Left lobe of liver (tissue), 2 donors: ENCODE measurements around the gene SEC14L1. TPM values are rescaled to one million over a fixed set of nuclear protein-coding genes. Genes with fewer than 3 reads are reported as not detected.

Experiments
- ATAC-seq: fragments of 200-7000 bp; cut with Tn5 transposase; one replicate; pipeline ENCODE4 v1.9.1; 2020; ENCODE audit warnings: mild to moderate bottlenecking, moderate library complexity
- DNase-seq: peaks from one replicate; pipeline ENCODE4 v3.0.0-alpha.2; 2020; ENCODE audit warnings: low spot score
- total RNA-seq: library from RNA; stranded (reverse); gene quantifications from one replicate; pipeline ENCODE4 v1.2.1, GENCODE V29; 2021
- donor health status: DM: no; HTN: no; CAD: no; lungs with moderate emphysema.
- donor health status: DM: no; HTN: yes; CAD: no.

SEC14L1 gene
- total RNA-seq, 1 donor from 2014 or later: 20.1 TPM

DNA sequence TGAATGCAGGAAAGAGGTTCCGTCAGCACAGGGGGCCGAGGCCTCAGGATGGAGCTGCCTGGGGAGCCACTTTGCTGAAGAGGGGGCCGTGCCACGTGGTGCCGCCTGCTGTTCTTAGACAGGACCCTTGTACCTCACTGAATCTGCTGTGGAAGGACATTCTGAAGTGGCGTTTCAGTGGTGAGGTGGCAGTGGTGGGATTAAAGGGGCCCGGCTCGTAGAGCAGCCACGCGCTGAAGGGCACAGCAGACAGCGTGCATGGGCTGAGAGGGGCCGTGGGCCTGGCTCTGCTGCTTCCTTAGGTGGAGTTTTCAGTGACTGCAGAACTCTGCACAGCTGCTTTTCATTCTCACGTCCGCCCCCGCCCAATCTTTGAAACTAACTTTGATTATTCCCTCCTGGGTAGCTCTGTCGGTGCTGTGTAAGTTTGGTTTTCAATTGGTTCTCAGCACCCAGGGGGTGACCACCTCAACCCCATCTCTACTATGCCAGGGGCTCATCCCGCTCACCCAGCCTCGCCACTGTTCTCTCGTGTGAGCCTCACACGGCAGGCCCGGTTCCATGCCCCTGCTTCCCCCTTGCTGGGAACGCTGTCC, 70.3 kb downstream of the SEC14L1 start:
- ATAC-seq (no peak), DNase-seq (no peak)

DNA sequence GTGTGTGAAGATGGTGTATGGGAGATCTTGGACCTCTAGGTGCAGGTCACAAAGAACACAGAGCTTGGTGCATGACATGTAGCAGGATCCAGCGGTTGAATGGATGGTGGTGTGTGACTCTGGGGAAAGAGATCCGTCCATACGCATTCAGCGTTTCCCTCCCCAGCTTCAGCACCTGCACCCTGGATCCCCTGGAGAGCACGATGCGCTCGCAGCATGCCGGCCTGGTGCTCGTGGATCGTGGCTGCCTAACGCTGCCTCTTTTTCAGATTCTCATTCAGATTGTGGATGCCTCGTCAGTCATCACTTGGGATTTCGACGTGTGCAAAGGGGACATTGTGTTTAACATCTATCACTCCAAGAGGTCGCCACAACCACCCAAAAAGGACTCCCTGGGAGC, 70.9 kb downstream of the SEC14L1 start:
- ATAC-seq (no peak), DNase-seq (no peak)

DNA sequence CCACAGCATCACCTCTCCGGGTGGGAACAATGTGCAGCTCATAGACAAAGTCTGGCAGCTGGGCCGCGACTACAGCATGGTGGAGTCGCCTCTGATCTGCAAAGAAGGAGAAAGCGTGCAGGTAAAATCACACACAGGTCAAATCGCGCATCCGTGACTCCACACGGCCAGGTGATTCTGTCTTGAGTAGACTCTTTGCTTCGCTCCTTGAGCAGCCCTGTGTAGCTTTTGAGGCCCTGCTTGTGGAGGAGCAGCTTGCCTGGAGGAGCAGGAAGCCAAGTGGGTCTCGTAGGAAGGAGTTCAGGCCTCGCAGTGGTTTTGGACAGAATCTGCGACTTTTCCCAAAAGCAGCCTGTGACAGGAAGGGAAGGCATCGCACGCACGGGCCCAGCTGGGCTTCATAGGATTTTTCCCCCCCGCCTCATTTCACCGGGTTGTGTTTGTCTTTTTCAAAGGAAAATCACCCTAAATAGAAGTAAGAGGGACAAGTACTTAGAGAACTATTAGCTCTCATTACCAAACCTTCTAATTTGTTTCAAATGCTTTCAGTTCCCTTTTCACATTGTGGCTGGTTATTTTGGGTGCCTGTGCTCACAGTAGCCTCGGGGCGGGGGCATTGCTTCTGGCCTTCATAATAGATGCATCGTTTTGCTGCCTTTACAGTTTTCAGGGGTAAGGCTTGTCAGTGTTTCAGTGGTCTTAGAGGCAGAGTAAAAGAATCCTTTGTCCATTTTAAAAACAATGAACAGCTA, 71.5 kb downstream of the SEC14L1 start:
- ATAC-seq (no peak), DNase-seq (no peak)

DNA sequence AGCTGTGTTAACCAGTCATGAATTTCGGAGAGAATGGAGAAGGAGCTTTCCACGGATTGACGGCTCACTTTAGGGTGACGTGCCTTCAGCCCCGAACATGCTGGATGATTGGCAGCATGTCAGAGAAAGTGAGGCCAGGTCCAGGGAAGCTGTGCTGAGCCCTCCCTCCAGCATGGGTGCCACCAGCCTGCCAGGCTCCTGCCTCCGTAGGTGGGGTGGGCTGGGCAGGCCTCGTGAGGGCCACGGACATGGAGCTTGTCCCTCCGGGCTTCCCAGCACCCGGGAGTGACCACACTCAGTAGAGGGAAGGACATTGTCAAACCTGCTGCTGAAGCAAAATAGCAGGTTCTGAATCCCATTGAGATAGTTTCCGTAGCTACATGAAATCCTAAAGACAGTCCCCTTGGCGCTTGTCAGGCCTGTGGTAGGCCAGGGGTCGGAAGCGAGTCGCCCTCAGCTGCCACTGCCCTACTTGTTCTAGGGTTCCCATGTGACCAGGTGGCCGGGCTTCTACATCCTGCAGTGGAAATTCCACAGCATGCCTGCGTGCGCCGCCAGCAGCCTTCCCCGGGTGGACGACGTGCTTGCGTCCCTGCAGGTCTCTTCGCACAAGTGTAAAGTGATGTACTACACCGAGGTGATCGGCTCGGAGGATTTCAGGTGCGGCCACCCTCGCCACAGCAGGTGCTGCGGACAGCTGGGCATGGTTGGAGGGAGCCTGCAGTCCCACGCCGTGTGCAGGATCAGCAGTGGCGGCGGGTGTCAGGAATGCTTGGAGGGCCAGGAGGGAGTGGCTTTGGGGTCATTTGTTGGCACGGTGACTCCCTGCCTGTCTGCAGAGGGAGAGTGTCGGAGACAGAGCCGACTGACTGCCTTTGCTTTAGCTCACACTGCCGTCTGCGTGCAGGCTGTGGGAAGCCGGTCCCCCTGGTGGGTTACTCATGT, 72.3 kb downstream of the SEC14L1 start:
- DNase-seq (no peak), ATAC-seq (no peak)

DNA sequence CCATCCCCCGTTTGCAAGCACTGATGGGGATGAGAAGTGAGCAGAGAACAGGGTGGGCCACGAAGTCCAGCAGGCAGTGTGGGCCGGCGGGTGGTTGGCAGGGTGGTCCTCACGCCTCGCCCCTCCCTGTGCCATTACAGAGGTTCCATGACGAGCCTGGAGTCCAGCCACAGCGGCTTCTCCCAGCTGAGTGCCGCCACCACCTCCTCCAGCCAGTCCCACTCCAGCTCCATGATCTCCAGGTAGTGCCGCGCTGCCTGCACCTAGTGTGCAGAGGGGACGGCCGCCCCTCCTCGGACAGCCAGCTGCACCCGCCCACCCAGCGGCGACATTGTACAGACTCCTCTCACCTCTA, 73.0 kb downstream of the SEC14L1 start:
- DNase-seq (no peak), ATAC-seq (no peak)

DNA sequence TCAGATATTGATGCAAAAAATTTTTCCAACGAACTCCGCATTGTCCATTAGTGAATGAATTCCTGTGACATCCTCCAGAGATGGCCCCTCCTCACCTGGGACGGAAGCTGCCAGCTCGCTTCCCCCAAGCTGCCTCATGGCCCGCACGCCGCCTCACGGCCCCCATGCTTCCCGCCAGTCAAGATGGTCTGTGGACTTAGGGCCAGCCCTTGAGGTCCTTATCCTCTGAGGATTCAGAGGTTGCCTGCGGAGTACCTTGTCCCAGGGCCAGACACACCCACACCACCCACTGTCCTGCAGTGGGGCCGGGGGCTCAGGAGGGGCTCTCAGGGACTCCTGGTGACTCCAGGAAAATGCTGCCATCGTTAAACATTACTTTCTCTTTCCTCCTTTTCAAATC, 73.6 kb downstream of the SEC14L1 start:
- no peak for DNase-seq
- ATAC-seq: no peak

DNA sequence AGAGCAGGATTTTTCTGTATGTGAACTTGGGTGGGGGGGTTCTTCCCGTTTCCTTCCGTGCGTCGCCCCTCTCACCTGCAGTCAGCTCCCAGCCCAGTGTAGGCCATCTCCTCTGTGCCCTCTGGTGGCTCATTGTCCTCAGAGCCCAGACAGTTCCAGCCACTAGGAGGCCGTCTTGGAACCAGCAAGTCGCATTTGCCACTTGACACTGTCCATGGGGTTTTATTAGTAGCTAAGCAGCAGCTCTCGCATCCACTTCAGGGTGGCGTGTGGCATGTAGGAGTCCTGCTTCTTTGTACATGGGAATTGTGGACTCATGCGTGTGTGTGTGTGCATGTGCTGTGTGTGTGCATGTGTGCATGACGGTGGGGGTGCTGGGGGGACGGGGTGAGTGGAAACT, 74.0 kb downstream of the SEC14L1 start:
- ATAC-seq (peak; percentile 81), DNase-seq (no peak)

DNA sequence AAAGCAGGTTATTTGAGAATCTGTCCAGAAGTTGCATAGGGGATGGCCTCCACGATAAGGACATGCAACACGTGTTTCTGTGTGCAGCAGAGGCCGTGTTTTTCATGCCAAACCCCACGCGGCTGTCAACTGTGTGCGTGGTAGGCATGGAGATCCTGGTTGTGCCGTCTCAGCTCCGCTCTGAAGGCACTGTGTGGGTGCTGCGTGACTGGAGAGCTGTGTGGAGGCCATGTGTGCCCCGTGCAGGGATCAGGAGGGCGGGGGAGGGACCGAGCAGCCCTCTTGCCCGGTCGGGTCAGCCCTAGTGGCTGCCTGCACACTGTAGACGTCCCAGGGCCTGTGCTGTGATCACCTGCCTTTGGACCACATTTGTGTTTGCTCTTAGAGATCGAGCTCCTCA, 74.5 kb downstream of the SEC14L1 start:
- ATAC-seq: no peak

DNA sequence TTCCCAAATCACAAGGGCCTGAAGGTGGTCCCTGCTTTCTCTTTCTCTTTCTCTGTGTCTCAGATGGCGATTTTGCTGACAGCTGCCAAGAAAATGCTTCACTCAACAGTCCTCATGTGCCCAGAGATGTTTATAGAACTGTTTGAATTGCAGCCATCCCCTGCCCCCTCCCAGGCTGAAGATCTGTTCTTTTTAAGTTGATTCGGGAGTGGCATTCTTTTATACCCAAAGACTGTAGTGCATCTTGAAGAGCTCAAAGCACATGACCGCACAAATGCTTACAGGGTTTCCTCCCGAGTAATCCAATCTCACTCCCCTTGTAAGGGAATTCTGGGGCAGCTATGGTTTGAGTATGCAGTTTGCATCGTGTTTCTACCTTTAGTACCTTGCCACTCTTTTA, 75.7 kb downstream of the SEC14L1 start:
- no peak for DNase-seq

More for the DNA sequence above, 74.5 kb downstream of the SEC14L1 start:
- DNase-seq: no peak

DNA sequence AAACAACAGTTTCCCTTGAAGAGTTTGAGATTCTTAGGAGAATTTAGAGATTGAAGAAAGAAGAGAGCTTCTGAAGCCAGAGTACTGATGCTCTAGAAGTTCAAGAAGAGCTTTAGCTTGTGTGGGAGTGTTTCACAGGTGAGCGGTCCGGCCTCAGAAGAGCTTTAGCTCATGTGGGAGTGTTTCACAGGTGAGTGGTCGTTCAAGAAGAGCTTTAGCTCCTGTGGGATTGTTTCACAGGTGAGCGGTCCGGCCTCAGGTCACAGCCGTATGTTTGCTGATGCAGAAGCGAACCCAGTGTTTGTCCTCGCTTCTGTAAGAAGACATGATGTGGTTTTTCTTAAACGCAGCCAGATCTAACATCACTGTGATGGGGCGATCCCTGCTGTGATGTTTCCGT, 76.4 kb downstream of the SEC14L1 start:
- no peak for ATAC-seq
- DNase-seq: no peak

More for the DNA sequence above, 75.7 kb downstream of the SEC14L1 start:
- ATAC-seq: no peak

DNA sequence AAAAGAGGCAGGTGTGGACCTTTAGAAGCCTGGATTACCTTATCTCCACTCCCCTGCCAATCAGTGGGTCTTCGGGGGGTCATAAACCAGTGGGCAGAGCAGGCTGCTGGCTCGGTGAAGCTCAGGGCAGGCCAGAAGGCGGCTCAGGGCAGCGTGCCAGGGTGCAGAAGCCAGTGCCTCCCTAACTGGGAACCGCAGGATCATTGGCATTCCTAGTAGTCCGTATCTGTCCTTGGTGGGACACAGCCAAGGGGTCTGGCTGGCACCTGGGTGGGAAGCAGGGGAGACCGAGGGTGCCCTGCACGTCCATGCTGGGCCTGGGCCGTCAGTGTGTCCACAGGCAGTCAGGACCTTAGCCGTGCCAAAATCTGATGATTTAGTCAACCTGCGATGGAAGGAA, 76.8 kb downstream of the SEC14L1 start:
- DNase-seq: no peak
- ATAC-seq: no peak

DNA sequence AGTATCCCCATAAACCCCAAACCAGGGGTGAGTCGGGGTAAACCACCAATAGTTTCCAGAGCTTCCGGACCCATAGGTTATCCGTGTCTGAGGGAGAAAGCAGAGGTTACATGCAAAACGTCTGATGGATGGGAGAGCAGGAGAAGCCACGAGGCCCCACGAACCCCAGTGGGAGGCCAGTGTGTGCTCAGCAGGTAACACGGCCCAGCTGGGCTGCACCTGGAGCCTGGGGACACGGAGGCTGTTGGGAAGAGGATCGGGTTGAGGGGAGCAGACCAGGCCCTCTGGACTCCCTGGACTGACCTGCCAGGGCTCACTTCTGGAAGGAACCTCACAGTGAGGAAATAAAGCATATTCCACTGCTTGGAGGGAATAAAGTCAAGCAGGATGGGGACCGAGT, 78.1 kb downstream of the SEC14L1 start:
- DNase-seq (no peak), ATAC-seq (no peak)

DNA sequence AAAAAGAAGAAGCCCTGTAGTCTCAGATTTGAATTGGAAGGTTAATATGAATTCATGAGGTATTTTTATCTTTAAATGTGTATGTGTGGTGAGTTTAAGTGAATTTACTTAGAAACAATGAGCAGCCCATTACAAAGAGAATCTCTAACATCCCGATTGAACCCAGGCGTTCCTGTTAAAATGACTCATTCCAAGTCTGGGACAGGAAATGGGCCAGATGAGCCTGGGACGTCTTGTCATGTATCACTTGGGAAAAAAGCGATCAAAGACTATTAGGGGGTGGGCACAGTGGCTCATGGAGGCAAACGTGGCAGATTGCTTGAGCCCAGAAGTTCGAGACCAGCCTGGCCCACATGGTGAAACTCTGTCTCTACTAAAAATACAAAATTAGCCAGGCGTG, 81.6 kb downstream of the SEC14L1 start:
- no peak for ATAC-seq

DNA sequence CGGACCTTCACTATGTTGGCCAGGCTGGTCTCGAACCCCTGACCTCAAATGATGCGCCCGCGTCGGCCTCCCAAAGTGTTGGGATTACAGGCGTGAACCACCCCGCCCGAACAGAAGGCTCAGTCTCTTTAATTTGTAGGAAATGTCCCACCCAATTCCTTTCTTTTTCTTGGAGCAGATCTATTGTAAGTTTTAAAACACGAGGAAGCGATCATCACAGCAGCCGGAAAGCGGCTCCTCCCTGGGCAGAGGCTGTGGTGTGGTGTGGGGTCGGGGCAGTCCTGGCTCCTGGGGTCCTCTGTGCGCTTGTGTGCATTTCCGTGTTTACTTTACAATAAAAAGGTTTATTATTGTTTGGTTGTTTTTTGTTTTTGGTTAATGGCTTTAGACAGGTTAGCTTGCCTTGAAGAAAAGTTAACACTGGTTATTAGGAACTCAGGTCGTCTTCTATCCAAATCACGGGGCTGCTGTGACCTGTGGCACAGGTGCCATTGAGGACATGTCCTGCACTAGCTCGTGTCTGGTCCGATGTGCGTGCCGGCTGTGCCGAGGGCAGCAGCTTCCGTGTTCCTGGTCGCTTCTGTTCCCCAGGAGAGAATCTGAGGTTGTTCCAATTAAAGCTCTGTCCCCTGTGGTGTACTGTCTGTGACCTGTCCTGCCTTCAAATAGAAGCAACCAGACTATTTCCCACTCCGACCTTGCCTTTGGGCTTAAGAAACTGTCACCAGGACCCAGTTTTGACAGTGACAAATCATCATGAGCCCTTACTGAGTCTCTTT, 83.1 kb downstream of the SEC14L1 start:
- DNase-seq: no peak
- no peak for ATAC-seq

More for the DNA sequence above, 81.6 kb downstream of the SEC14L1 start:
- no peak for DNase-seq

DNA sequence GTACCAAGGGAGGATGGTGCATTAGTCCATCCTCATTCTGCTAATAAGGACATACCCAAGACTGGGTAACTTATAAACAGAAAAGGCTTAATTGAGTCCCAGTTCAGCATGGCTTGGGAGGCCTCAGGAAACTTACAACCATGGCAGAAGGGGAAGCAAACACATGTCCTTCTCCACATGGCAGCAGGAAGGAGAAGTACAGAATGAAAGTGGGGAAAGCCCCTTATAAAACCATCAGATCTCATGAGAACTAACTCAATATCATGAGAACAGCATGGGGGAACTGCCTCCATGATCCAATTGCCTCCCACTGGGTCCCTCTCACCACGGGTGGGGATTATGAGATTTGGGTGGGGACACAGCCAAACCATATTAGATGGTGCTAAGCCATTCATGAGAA, 84.5 kb downstream of the SEC14L1 start:
- ATAC-seq (no peak), DNase-seq (no peak)

DNA sequence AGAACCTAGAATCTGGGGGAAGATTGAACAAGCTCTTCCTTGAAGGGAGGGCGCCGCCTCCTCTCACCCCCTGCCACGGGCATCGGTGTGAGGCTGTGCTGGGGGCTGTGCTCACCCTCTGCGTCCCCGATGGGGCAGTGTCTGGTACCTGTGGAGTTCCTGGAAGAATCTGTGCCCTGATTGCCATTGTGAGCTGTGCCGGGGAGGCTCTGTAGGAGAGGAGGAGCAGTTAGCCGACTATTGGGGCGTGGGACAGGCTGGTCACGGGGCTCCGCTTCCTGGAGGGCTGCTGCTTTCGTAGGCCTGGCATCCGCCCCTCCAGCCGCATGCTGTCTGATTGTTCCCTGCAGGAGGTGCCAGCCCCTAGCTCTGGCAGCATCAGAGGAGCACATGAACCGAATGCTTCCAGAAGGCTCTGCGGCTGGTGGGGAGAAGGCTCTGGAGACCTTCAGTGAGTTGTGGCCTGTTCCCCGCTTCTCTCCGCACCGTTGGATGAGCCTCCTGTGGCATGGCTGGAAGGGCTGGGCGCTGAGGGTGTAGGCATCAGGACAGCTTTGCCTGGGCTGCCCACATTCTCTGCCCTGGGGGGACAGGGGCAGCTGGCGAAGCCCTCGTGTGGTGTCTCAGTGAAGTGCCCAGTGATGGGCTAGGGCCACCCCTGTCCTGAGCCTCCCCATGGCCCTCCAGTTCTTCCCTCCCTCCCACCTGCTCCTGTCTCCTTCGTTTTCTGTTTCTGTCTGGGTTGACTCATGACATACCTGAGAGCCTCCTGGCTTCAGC, 86.9 kb downstream of the SEC14L1 start:
- no peak for DNase-seq
- ATAC-seq: peak; percentile 41

DNA sequence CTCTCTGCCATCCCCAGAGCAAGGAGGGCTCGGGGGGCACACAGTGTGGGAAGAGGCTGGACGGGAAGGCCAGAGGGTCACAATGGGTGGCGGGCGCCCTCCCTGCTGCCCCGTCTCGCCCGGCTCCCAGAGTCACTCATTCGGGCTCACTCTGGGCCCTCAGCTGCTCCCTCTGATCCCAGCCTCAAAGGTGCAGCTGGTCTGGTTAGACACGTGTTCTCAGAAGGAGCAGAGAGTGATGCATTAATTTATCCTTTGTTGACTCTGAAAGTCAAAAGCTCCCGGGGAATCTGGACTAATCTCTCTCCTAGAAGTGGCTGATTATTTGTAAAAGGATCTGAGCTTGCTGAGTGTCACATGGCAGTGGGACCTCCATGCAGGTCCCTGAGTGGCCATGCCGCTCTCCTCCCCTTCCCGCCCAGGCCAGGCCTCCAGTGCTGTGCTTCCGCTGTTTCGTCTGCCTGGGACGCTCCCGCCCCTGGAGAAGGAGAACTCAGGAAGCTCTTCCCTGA, 87.5 kb downstream of the SEC14L1 start:
- peak; percentile 55 for ATAC-seq
- no peak for DNase-seq

DNA sequence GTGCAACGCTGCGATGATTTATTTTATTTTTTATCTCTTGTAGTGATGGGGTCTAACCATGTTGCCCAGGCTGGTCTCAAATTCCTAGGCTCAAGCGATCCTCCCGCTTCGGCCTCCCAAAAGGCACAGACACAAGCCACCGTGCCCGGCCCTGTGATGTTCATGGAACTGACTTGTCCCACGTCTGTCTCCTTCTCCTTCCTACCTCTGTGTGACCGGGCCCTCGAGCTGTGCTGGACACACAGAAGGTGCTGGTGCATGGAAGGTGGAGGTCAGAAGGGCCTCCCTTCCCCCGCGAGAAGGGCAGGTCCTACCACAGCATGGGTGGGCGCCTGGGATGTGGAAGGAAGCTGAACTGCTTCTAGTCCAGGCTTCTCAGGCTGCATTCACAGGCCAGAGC, 88.0 kb downstream of the SEC14L1 start:
- ATAC-seq: no peak

DNA sequence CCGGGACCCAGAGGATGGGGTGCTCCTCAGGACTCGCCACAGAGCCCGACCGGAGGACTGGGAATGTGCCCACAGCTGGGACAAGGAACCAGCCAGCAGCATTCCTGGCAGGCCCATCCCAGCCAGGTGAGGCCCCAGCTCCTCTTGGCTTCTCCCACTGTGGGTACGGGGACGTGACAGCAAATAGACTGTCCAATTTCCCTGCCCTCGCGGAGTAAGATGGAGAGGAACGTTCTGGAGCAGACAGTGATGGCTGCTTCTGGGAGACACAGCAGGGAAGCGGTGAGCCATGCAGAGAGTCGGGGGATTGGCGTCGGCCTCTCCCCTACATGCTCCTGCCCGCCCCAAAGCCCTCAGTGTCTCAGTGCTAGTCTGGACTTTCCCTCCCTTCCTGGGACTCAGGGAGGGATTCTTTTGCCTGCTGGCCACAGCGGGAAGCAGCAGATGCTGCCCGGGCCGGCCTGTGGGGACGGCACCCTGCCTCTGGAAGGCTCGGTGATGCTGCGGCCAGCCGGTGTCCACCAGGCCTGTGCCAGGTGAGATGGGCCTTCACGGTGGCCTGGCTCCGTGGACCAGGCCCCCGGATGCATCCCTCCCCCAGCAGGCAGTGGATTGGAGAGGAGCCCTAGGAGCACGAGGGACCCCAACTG, 89.1 kb downstream of the SEC14L1 start:
- ATAC-seq (no peak), DNase-seq (no peak)

More for the DNA sequence above, 88.0 kb downstream of the SEC14L1 start:
- DNase-seq: no peak
